ENCODE data around the gene SCGB1D1. TPM values are rescaled to one million over a fixed set of nuclear protein-coding genes. Genes with fewer than 3 reads are reported as not detected.

SCGB1D1 gene
- total RNA-seq, 1 donor from 2014 or later = not detected

DNA sequence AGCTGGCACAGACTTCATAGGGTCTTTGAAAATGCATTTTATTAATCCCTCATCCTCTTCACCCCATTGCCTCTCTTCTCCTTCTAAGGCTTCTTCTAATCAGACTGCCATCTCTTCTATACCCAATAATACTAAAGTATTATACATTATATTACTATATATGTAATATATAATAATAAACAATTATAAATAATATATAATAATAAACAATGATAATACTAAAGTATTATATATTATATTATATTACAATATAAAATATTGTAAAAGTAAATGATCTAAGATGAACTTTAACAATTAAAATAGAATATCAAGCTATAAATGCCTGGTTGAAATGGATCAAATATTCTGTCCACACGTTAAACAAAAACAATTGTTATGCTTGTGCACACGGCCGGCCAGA is 31.5 kb downstream of the SCGB1D1 start:
- no peak overlapping the region for H3K27ac Mint-ChIP-seq
- H3K9ac ChIP-seq = no peak overlapping the region
- H3K79me2 ChIP-seq (ENCODE audit: low read depth) = no peaks in the 10 kb centered on the region
- H3K36me3 Mint-ChIP-seq = no peaks in the 10 kb centered on the region
- no peaks in the 10 kb centered on the region for H3K4me1 ChIP-seq
- H3K27me3 Mint-ChIP-seq (ENCODE audit: insufficient read depth, low read depth) = peaks cover 5% of the 10 kb centered on the region
- no peaks in the 10 kb centered on the region for H3K9me3 ChIP-seq (ENCODE audit: low read depth)
- H2AFZ ChIP-seq (replicated peaks) = no peak overlapping the region
- peaks cover 4% of the 10 kb centered on the region for H3K9me3 Mint-ChIP-seq
- no peaks in the 10 kb centered on the region for H3K36me3 ChIP-seq
- no peak for DNase-seq (ENCODE audit: low spot score)
- no peak overlapping the region for H3K4me2 ChIP-seq
- H3K27ac ChIP-seq = no peak overlapping the region
- H3K4me3 Mint-ChIP-seq = no peak overlapping the region
- H4K20me1 ChIP-seq (ENCODE audit: low read depth) = no peaks in the 10 kb centered on the region
- no peaks in the 10 kb centered on the region for H3K4me1 Mint-ChIP-seq
- no peak overlapping the region for H3K4me3 ChIP-seq
- H3F3A ChIP-seq (ENCODE audit: low read depth) = no peaks in the 10 kb centered on the region
- no peak for TF ChIP-seq EZH2 (IDR thresholded peaks at IDR 0.05)
- TF ChIP-seq EZH2phosphoT487 (IDR thresholded peaks at IDR 0.05) = no peak
- TF ChIP-seq CTCF (IDR thresholded peaks at IDR 0.05) = no peak
- no peaks in the 10 kb centered on the region for H3K27me3 ChIP-seq

GRCh38 chr11:62223095-62223494 is 33.1 kb downstream of the SCGB1D1 start:
- no peak overlapping the region for H3K27ac ChIP-seq
- Mint-ChIP-seq H3K27me3 (ENCODE audit: insufficient read depth, low read depth) (peaks cover 5% of the 10 kb centered on the region), H3K36me3 (no peaks in the 10 kb centered on the region), H3K4me3 (no peak overlapping the region), H3K4me1 (no peaks in the 10 kb centered on the region), H3K27ac (no peak overlapping the region), H3K9me3 (peaks cover 4% of the 10 kb centered on the region)
- no peaks in the 10 kb centered on the region for H3K4me1 ChIP-seq
- DNase-seq (ENCODE audit: low spot score) = no peak
- no peaks in the 10 kb centered on the region for H3F3A ChIP-seq (ENCODE audit: low read depth)
- peak overlapping the region; percentile 54 for H2AFZ ChIP-seq (replicated peaks)
- H3K4me2 ChIP-seq = no peak overlapping the region
- no peaks in the 10 kb centered on the region for H4K20me1 ChIP-seq (ENCODE audit: low read depth)
- H3K4me3 ChIP-seq = no peak overlapping the region
- no peaks in the 10 kb centered on the region for H3K9me3 ChIP-seq (ENCODE audit: low read depth)
- no peaks in the 10 kb centered on the region for H3K79me2 ChIP-seq (ENCODE audit: low read depth)
- TF ChIP-seq CTCF (IDR thresholded peaks at IDR 0.05) (no peak), EZH2phosphoT487 (IDR thresholded peaks at IDR 0.05) (no peak), EZH2 (IDR thresholded peaks at IDR 0.05) (no peak)
- no peaks in the 10 kb centered on the region for H3K27me3 ChIP-seq
- H3K36me3 ChIP-seq = no peaks in the 10 kb centered on the region
- H3K9ac ChIP-seq = no peak overlapping the region

DNA sequence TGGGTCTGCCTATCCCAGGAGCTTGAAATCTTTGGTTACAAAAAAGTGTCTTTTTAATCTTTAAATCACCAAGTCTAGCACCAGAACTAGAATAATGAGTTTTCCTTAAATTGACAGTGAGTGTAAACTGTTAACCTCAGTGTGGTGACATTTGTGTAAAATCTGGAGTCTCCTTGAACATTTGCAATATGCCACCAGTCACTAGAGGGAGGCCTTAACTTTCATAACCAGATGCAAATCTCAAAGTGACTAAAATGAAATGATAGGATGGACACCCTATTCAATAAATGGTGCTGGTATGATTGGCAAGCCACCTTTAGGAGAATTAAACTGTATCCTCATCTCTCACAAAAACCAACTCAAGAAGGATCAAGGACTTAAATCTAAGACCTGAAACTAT is 43.7 kb downstream of the SCGB1D1 start:
- no peak for DNase-seq (ENCODE audit: low spot score)
- H3K4me3 ChIP-seq = no peak overlapping the region
- H3K9me3 Mint-ChIP-seq = no peaks in the 10 kb centered on the region

More for the DNA sequence above, 43.7 kb downstream of the SCGB1D1 start:
- H3K27me3 Mint-ChIP-seq (ENCODE audit: insufficient read depth, low read depth) = peaks cover 8% of the 10 kb centered on the region
- Histone ChIP-seq H3K9me3 (ENCODE audit: low read depth) (no peaks in the 10 kb centered on the region), H3K36me3 (no peaks in the 10 kb centered on the region), H3K4me2 (no peak overlapping the region), H3K27me3 (no peaks in the 10 kb centered on the region), H3K4me1 (no peaks in the 10 kb centered on the region), H3K9ac (no peak overlapping the region), H3K27ac (no peak overlapping the region), H2AFZ (replicated peaks) (no peak overlapping the region), H3K79me2 (ENCODE audit: low read depth) (no peaks in the 10 kb centered on the region), H3F3A (ENCODE audit: low read depth) (no peaks in the 10 kb centered on the region), H4K20me1 (ENCODE audit: low read depth) (no peaks in the 10 kb centered on the region)
- no peak overlapping the region for H3K27ac Mint-ChIP-seq
- no peaks in the 10 kb centered on the region for H3K36me3 Mint-ChIP-seq
- TF ChIP-seq CTCF (IDR thresholded peaks at IDR 0.05) (no peak), EZH2 (IDR thresholded peaks at IDR 0.05) (no peak), EZH2phosphoT487 (IDR thresholded peaks at IDR 0.05) (no peak)
- H3K4me3 Mint-ChIP-seq = no peak overlapping the region
- no peaks in the 10 kb centered on the region for H3K4me1 Mint-ChIP-seq
